RWPE1 (cell line): ENCODE data around the gene NELFCD.
"Not testable (repeated sequence)": the region's sequence is repeated elsewhere in the genome, so short reads cannot be mapped to it uniquely, and the experiment has no call there.

Source experiments
- CTCF ChIA-PET: fragments of 350-600 bp; sonication (Branson Sonifier 250); formaldehyde crosslinking; extraction: SDS; loops from one replicate; lab custom pipeline; 2021; lab: Yijun Ruan, JAX
- POLR2A ChIA-PET: fragments of 400-600 bp; formaldehyde crosslinking; extraction: SDS; loops from one replicate; lab custom pipeline; 2020; ENCODE audit warnings: antibody characterized with exemption; ENCODE audit not compliant: low non-redundant PET; lab: Yijun Ruan, JAX
- DNase-seq: peaks from one replicate; pipeline ENCODE4 v3.0.0; 2012; ENCODE audit warnings: low spot score
- H3K27ac ChIP-seq: fragments of 450-650 bp; 2 replicates; pipeline ENCODE4 v1.5.1; 2017
- TF ChIP-seq, protein P1 (sequence below): fragments of 450-650 bp; conservative IDR thresholded peaks from 2 replicates; pipeline ENCODE4 v1.5.1; 2017; ENCODE audit warnings: low read depth, mild to moderate bottlenecking

Gene NELFCD

DNA sequence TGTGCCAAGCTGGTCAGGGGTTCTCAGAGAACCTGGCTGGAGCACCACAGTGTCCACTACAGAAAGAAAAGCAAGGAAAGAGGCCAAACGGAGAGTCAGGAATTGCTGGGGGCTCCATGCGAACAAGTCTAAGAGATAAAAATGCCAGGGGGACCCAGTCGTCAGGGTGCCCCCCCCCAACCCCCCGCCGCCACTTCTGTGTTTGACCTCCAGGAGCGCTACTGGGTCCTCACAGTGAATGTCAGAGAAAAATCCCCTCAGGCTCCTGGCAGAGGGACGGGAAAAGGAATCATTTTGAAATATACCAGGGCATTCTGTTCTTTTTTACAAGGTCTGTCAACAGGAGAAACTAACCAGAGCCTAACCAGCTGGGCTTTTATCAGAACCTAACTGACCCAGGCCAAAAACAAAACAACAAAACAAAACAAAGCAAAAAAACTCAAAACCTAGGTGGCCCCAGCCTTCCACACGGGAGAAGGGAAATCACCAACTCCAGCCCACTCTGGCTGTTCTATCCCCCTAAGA lies 17.9 kb upstream of the NELFCD start:
- no peak overlapping the region for H3K27ac ChIP-seq
- TF ChIP-seq, protein P1, sequence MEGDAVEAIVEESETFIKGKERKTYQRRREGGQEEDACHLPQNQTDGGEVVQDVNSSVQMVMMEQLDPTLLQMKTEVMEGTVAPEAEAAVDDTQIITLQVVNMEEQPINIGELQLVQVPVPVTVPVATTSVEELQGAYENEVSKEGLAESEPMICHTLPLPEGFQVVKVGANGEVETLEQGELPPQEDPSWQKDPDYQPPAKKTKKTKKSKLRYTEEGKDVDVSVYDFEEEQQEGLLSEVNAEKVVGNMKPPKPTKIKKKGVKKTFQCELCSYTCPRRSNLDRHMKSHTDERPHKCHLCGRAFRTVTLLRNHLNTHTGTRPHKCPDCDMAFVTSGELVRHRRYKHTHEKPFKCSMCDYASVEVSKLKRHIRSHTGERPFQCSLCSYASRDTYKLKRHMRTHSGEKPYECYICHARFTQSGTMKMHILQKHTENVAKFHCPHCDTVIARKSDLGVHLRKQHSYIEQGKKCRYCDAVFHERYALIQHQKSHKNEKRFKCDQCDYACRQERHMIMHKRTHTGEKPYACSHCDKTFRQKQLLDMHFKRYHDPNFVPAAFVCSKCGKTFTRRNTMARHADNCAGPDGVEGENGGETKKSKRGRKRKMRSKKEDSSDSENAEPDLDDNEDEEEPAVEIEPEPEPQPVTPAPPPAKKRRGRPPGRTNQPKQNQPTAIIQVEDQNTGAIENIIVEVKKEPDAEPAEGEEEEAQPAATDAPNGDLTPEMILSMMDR, result no peak
- ChIA-PET POLR2A (no interaction called here), CTCF (interaction anchor here (0.6 kb wide), 1 partner anchor 12 kb away, joined by 3 read pairs; no protein-coding TSS in a partner anchor)
- no peak for DNase-seq

DNA sequence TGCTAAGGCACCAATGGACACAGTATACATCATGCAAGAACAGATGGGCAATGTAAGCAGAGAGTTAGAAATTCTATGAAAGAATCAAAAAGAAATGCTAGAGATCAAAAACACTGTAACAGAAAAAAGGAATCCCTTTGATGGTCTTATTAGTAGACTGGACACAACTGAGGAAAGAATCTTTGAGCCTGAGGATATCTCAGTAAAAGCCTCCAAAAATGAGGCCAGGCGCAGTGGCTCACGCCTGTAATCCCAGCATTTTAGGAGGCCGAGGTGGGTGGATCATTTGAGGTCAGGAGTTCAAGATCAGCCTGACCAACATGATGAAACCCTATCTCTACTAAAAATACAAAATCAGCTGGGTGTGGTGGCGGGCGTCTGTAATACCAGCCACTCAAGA lies 17.1 kb upstream of the NELFCD start:
- H3K27ac ChIP-seq, DNase-seq, POLR2A ChIA-PET, CTCF ChIA-PET: not testable (repeated sequence)

DNA sequence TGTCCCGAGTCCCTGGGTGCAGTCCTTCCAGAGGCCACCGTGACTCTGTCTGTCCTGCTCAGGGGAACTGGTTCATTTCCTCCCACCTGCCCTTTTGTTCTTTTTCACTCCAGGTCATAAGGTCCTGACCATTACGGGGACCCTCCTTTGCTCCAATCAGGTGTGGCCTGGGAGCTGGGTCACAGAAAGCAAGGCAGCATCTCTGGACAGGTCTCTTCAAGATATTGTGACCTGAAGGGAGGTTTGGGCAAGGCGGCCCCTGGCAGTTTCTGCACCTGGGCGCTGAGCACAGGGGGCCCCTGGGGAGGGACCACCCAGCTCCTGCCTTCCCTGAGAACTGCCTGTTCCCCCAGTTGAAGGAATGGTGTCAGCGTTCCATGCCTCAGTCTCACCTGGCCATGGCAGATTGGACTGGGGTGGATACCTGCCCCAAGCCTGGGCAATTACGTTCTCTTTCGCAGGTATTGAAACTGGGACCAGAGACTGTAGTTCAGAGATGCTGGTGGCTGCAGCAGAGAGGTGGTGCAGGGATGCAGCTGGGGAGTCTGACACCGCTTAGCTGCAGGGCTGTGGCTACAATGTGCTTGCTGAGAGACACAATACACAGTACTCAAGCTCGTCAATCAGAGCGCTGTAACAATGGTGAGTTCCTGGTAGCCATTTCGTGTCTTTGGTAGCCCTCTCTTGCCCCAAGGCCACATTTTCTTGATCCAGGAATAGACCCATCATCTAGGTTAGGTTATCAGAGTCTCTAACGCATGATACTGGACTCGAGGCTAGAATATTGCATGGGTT lies 15.6 kb upstream of the NELFCD start:
- TF ChIP-seq, protein P1, result no peak
- CTCF ChIA-PET, result no interaction called here
- no peak overlapping the region for H3K27ac ChIP-seq
- no peak for DNase-seq
- POLR2A ChIA-PET, result no interaction called here

DNA sequence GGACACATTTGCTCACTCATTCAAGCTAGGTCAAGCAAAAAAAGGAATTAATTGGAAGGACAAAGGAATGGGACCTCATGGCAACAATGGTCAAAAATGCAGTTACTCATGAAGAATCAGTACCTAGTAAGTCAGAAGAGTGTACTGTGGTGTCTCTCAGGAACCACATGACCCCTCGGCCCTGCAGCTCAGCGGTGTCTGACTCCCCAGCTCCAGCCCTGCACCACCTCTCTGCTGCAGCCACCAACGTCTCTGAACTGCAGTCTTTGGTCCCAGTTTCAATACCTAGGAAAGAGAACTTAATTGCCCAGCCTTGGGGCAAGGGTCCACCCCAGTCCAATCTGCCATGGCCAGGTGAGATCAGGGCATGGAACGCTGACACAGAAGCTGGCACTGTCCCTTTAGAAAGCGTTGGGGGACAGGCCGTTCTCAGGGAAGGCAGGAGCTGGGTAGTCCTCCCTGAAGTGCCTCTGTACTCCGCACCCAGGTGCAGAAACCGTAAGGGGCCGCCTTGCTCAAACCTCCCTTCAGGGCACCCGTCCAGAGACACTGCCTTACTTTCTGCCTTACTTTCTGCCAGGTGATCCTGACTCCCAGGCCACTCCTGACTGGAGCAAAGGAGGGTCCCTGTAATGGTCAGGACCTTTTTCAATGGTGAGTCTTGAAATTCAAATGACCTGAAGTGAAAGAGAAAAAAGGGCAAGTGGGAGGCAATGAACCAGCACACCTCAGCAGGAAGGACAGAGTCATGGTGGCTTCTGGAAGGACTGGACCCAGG lies 13.2 kb upstream of the NELFCD start:
- TF ChIP-seq, protein P1, result no peak
- no peak overlapping the region for H3K27ac ChIP-seq
- no peak for DNase-seq
- ChIA-PET CTCF (interaction anchor here (0.7 kb wide), 1 partner anchor 86 kb away, joined by 6 read pairs; no protein-coding TSS in a partner anchor), POLR2A (no interaction called here)

- DNase-seq, result no peak
- no peak overlapping the region for H3K27ac ChIP-seq
- POLR2A ChIA-PET, result no interaction called here
- TF ChIP-seq, protein P1, result no peak
- CTCF ChIA-PET, result no interaction called here
These were observed 11.6 kb upstream of the NELFCD start for GRCh38 chr20:58969439-58969838.

DNA sequence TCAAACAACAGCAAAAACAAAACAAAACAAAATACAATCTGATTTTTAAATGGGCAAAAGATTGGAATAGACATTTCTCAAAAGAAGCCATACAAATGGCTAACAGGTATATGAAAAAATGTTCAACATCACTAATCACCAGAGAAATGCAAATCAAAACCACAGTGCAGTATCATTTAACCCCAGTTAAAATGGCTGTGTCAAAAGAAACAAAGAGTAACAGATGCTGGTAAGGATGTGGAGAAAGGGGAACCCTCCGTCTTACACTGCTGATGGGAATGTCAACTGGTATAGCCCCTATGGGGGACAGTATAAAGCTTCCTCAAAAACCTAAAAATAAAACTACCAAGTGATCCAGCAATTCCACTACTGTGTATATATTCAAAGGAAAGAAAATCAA lies 10.9 kb upstream of the NELFCD start:
- DNase-seq, result no peak
- ChIA-PET CTCF (no interaction called here), POLR2A (interaction anchor here (0.7 kb wide), 1 partner anchor 9 kb away, joined by 4 read pairs; no protein-coding TSS in a partner anchor)
- TF ChIP-seq, protein P1, result no peak
- no peak overlapping the region for H3K27ac ChIP-seq
